Activated CD8-positive, alpha-beta T cell treated with anti-CD3 and anti-CD28 coated beads for 36 hours (primary cell): ENCODE measurements around the gene PRR14. TPM values are rescaled to one million over a fixed set of nuclear protein-coding genes. Genes with fewer than 3 reads are reported as not detected.
"Not testable (repeated sequence)": the region's sequence is repeated elsewhere in the genome, so short reads cannot be mapped to it uniquely, and the experiment has no call there.

Experiments
- ATAC-seq: fragments of 200-7000 bp; cut with Tn5 transposase; one replicate; pipeline ENCODE4 v1.10.0; 2021; ENCODE audit warnings: mild to moderate bottlenecking, moderate library complexity
- CTCF ChIA-PET: fragments of 350-600 bp; sonication (Branson Sonifier 250); formaldehyde crosslinking; loops from one replicate; lab custom pipeline; 2021; ENCODE audit warnings: antibody characterized with exemption; lab: Charles Lee
- POLR2A ChIA-PET: fragments of 350-600 bp; sonication (Branson Sonifier 250); formaldehyde crosslinking; loops from one replicate; lab custom pipeline; 2021; ENCODE audit warnings: antibody characterized with exemption; lab: Charles Lee
- DNase-seq: peaks from one replicate; pipeline ENCODE4 v3.0.0-alpha.2; 2020
- H3K27ac Mint-ChIP-seq: one replicate; pipeline ENCODE4 v1.8.0; 2021; ENCODE audit warnings: mild to moderate bottlenecking, mixed read lengths
- H3K27me3 Mint-ChIP-seq: one replicate; pipeline ENCODE4 v1.8.0; 2021; ENCODE audit warnings: mixed read lengths
- H3K36me3 Mint-ChIP-seq: one replicate; pipeline ENCODE4 v1.8.0; 2021; ENCODE audit warnings: low read depth, mixed read lengths
- H3K4me1 Mint-ChIP-seq: one replicate; pipeline ENCODE4 v1.8.0; 2021; ENCODE audit warnings: low read depth, mixed read lengths
- H3K4me3 Mint-ChIP-seq: one replicate; pipeline ENCODE4 v1.8.0; 2021; ENCODE audit warnings: mild to moderate bottlenecking, moderate library complexity, mixed read lengths
- H3K9me3 Mint-ChIP-seq: one replicate; pipeline ENCODE4 v1.8.0; 2021; ENCODE audit warnings: mixed read lengths
- intact Hi-C: fragments of 100-400 bp; cut with micrococcal nuclease; formaldehyde crosslinking; loops from one replicate; pipeline ENCODE4 v1.10.0; 2022
- total RNA-seq, 2 experiments: library from RNA; stranded (reverse); gene quantifications; one replicate each; pipeline ENCODE4 v1.2.3, GENCODE V29; 2021
- TF ChIP-seq, protein P1 (sequence below): fragments of 200-600 bp; IDR thresholded peaks from one replicate; pipeline ENCODE4 v1.8.0; 2022; ENCODE audit warnings: antibody characterized with exemption, mild to moderate bottlenecking

The PRR14 gene
- total RNA-seq, 2 experiments from 2014 or later, result 74.0 to 76.6 TPM

DNA sequence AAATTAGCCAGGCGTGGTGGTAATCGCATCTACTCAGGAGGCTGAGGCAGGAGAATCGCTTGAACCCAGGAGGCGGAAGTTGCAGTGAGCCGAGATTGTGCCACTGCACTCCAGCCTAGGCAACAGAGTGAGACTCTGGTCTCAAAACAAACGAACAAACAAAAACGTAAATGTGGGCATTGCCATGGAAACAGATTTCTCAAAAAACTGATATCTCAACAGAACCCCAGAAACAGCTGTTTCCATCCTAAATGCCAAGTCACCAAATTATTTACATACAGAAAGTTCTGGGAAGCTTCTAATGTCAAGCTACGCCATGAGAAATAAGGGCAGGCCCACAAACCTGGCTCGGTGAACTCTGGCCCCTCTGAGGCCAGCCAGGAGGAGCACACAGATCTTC lies 24.5 kb upstream of the PRR14 start:
- H3K4me3 Mint-ChIP-seq, result no peak overlapping the region
- TF ChIP-seq, protein P1, sequence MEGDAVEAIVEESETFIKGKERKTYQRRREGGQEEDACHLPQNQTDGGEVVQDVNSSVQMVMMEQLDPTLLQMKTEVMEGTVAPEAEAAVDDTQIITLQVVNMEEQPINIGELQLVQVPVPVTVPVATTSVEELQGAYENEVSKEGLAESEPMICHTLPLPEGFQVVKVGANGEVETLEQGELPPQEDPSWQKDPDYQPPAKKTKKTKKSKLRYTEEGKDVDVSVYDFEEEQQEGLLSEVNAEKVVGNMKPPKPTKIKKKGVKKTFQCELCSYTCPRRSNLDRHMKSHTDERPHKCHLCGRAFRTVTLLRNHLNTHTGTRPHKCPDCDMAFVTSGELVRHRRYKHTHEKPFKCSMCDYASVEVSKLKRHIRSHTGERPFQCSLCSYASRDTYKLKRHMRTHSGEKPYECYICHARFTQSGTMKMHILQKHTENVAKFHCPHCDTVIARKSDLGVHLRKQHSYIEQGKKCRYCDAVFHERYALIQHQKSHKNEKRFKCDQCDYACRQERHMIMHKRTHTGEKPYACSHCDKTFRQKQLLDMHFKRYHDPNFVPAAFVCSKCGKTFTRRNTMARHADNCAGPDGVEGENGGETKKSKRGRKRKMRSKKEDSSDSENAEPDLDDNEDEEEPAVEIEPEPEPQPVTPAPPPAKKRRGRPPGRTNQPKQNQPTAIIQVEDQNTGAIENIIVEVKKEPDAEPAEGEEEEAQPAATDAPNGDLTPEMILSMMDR, result no peak
- H3K27me3 Mint-ChIP-seq, result no peaks in the 10 kb centered on the region
- H3K9me3 Mint-ChIP-seq, result no peaks in the 10 kb centered on the region
- DNase-seq (no peak), ATAC-seq (no peak)
- H3K27ac Mint-ChIP-seq, result no peak overlapping the region
- ChIA-PET CTCF (interaction anchor here (0.6 to 7.7 kb wide), 6 partner anchors 10 to 197 kb away, joined by 3 to 61 read pairs (median 4); partner anchors contain the start of genes DCTPP1 and ZNF747), POLR2A (interaction anchor here (1.2 kb wide), 1 partner anchor 91 kb away, joined by 5 read pairs; the partner anchor contains the start of gene ZNF747)
- H3K36me3 Mint-ChIP-seq, result no peaks in the 10 kb centered on the region
- peaks cover 4% of the 10 kb centered on the region for H3K4me1 Mint-ChIP-seq
- intact Hi-C loops, result no loop called here

DNA sequence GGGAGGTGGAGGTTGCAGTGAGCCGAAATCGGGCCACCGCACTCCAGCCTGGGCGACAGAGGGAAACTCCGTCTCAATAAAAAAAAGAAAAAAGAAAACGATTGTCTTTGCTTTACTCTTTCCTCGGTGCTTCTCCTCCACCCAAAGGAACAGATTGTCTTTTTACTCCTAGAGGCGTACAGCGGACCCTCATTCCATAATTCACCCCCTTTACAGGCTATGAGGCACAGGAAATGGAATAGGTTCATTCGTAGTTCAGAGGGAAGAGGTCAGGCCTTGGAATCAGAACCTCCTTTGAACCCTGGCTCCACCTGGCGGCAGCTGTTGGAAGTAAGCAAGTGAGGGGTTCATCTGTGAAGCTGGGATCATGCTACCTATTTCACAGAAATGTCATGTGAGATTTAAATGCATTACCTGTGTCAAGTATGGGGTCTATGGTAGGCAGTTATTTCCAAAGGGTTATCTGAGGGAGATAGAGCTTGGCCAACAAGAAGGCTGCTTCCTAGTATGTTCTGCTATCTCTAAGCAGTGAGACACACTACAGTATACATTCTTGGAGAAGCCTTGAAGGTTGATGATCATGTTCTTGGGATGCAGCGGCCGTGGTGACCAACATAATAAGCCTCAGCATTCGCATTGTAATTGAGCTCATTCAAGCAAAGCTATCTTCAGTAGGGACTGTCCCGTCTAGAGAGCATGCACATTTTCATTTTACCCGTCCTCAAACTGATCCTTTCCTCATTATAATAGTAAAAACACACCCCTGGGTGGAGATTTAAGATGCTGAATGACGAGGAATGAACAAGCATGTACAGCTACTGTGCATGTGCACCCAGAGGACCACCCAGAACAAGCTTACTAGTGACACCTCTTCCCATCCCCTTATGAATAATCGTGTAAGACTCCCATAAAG lies 21.9 kb upstream of the PRR14 start:
- peak; percentile 97 for ATAC-seq
- peaks cover 3% of the 10 kb centered on the region for H3K36me3 Mint-ChIP-seq
- ChIA-PET CTCF (interaction anchor here (0.6 to 7.7 kb wide), 40 partner anchors 8 to 278 kb away, joined by 3 to 61 read pairs (median 4); partner anchors contain the start of genes DCTPP1, PRR14, SEPTIN1 and ZNF48), POLR2A (interaction anchor here (0.9 kb wide), 1 partner anchor 43 kb away, joined by 3 read pairs; the partner anchor contains the start of gene ZNF785)
- intact Hi-C loops, result no loop called here
- peak; percentile 95 for DNase-seq
- TF ChIP-seq, protein P1, result peak; percentile 88
- H3K27ac Mint-ChIP-seq, result peak overlapping the region; percentile 72
- H3K27me3 Mint-ChIP-seq, result no peaks in the 10 kb centered on the region
- peaks cover 4% of the 10 kb centered on the region for H3K4me1 Mint-ChIP-seq
- H3K4me3 Mint-ChIP-seq, result peak overlapping the region; percentile 57
- no peaks in the 10 kb centered on the region for H3K9me3 Mint-ChIP-seq

DNA sequence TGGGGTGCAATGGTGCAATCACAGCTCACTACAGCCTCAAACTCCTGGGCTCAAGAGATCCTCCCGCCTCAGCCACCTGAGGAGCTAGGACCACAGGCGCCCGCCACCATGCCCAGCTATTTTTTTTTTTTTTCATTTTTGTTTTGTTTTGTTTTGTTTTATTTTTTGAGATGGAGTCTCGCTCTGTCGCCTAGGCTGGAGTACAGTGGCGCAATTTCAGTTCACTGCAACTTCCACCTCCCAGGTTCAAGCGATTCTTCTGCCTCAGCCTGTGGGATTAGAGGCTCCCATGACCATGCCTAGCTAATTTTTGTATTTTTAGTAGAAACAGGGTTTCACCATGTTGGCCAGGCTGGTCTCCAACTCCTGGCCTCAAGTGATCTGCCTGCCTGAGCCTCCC lies 18.3 kb upstream of the PRR14 start:
- H3K27ac Mint-ChIP-seq, H3K4me3 Mint-ChIP-seq, intact Hi-C loops, DNase-seq, H3K4me1 Mint-ChIP-seq, ATAC-seq, H3K27me3 Mint-ChIP-seq, H3K9me3 Mint-ChIP-seq, POLR2A ChIA-PET: not testable (repeated sequence)
- peaks cover 12% of the 10 kb centered on the region for H3K36me3 Mint-ChIP-seq
- CTCF ChIA-PET, result interaction anchor here (1.0 to 7.7 kb wide), 4 partner anchors 12 to 223 kb away, joined by 3 to 61 read pairs (median 4); no protein-coding TSS in a partner anchor

DNA sequence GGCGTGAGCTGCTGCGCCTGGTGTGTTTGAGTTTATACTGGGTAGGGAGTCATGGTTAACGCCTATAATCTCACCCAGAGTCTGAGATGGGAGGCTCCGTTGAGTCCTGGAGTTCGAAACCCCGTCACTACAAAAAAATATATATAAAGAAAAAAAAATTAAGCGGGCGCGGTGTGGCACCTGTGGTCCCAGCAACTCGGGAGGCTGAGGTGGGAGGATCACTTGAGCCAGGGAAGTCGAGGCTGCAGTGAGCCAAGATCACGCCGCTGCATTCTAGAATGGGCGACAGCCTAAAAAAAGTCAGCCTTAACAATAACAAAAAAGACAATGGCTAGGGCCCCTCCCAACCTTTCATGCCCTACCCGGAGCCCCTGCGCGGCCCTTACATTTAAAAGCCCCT lies 17.2 kb upstream of the PRR14 start:
- POLR2A ChIA-PET, result interaction anchor here (1.0 to 1.9 kb wide), 5 partner anchors 17 to 448 kb away, joined by 3 to 12 read pairs (median 3); partner anchors contain the start of genes PRR14 and ZNF771

DNA sequence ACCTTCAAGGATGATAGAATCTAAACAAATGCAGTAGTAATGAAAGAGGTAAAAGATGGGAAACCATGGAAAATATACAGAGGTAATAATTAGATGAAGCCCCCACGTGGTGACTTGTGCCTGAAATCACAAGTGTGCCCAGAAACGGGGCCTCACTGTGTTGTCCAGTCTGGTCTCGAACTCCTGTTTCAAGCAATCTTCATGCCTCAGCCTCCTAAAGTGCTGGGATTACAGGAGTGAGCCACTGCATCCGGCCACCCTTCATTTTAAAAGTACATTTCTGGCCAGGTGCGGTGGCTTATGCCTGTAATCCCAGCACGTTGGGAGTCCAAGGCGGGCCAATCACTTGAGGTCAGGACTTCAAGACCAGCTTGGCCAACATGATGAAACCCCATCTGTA lies 14.2 kb upstream of the PRR14 start:
- Mint-ChIP-seq H3K27ac (no peak overlapping the region), H3K9me3 (no peaks in the 10 kb centered on the region), H3K4me3 (no peak overlapping the region), H3K27me3 (no peaks in the 10 kb centered on the region), H3K4me1 (peaks cover 7% of the 10 kb centered on the region), H3K36me3 (peaks cover 12% of the 10 kb centered on the region)
- CTCF ChIA-PET, result interaction anchor here (1.1 to 2.6 kb wide), 4 partner anchors 7 to 207 kb away, joined by 3 to 8 read pairs (median 4); partner anchors contain the start of gene DCTPP1
- DNase-seq, result no peak
- intact Hi-C loops, result no loop called here
- POLR2A ChIA-PET, result interaction anchor here (0.7 to 1.6 kb wide), 5 partner anchors 13 to 570 kb away, joined by 3 read pairs; no protein-coding TSS in a partner anchor
- ATAC-seq, result no peak
- TF ChIP-seq, protein P1, result no peak

More for the DNA sequence above, 17.2 kb upstream of the PRR14 start:
- TF ChIP-seq, protein P1, result no peak
- Mint-ChIP-seq H3K4me3 (peak overlapping the region; percentile 88), H3K27ac (peak overlapping the region; percentile 99), H3K27me3 (no peaks in the 10 kb centered on the region), H3K9me3 (no peaks in the 10 kb centered on the region), H3K4me1 (peaks cover 11% of the 10 kb centered on the region), H3K36me3 (peaks cover 12% of the 10 kb centered on the region)
- CTCF ChIA-PET, result interaction anchor here (1.0 to 7.7 kb wide), 2 partner anchors 18 kb away, joined by 4 to 61 read pairs; no protein-coding TSS in a partner anchor
- DNase-seq, result no peak
- ATAC-seq, result no peak
- intact Hi-C loops, result no loop called here

DNA sequence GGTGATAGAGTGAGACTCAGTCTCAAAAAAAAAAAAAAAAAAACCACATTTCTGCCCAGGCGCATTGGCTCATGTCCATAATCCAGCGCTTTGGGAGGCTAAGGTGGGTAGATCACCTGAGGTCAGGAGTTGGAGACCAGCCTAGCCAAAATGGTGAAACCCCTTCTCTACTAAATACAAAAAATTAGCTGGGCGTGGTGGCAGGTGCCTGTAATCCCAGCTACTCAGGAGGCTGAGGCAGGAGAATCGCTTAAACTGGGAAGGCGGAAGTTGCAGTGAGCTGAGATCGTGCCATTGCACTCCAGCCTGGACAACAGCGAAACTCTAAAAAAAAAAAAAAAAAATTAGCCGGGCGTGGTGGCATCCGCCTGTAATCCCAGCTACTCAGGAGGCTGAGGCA lies 13.6 kb upstream of the PRR14 start:
- H3K4me1 Mint-ChIP-seq, H3K27ac Mint-ChIP-seq, ATAC-seq, H3K27me3 Mint-ChIP-seq, H3K9me3 Mint-ChIP-seq, DNase-seq, H3K4me3 Mint-ChIP-seq, intact Hi-C loops: not testable (repeated sequence)
- CTCF ChIA-PET, result interaction anchor here (1.1 to 2.6 kb wide), 7 partner anchors 8 to 208 kb away, joined by 3 to 8 read pairs (median 4); partner anchors contain the start of genes DCTPP1 and ZNF764
- POLR2A ChIA-PET, result interaction anchor here (0.6 to 1.2 kb wide), 3 partner anchors 21 to 570 kb away, joined by 3 read pairs; partner anchors contain the start of gene DCTPP1
- peaks cover 12% of the 10 kb centered on the region for H3K36me3 Mint-ChIP-seq
